ENCODE measurements around the gene DYSF. TPM values are rescaled to one million over a fixed set of nuclear protein-coding genes. Genes with fewer than 3 reads are reported as not detected.

DYSF gene
- total and polyA plus RNA-seq, 2 donors (not counting 3 experiments of a cell fraction or from before 2014, with no cell fraction given) = 50.9 to 152 TPM

DNA sequence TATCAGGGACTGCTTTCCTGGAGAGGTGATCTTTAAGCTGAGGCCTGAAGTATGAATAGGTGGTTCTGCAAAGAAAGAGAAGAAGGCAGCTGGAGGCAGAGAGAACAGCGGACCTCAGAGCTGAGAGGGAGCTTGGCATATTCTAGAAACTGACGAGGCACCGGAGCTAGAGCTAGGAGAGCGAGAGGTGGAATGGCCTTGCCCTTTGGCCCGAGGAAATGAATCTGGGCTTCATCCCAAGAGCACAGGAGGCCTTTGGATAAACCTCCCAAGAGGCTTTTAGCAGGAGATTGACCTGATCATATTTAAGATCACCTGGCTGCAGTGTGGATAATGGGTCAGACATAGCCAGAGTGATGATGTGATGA lies 7.9 kb downstream of the DYSF start:
- no peaks in the 10 kb centered on the region for H3K27me3 ChIP-seq (ENCODE audit: control insufficient read depth in 2 of 2, insufficient read depth in 2 of 2, low read length in 2 of 2)
- peak overlapping the region; percentile 3 for H3K27ac ChIP-seq (ENCODE audit: insufficient read depth, low read depth, low read length)
- H3K4me3 ChIP-seq (replicated peaks in 1 of 3; ENCODE audit: insufficient read depth in 1 of 3, low read depth in 1 of 3, low read length in 3 of 3) = no peak overlapping the region
- ChIA-PET POLR2A (interaction anchor here (1.0 to 1.5 kb wide), 3 partner anchors 37 to 51 kb away, joined by 3 to 7 read pairs (median 3); no protein-coding TSS in a partner anchor), CTCF (interaction anchor here (0.7 to 19.5 kb wide), 30 partner anchors 8 to 393 kb away, joined by 3 to 670 read pairs (median 6); partner anchors contain the start of genes DYSF, NAGK and ZNF638)
- H3K9me1 ChIP-seq (replicated peaks; ENCODE audit: control insufficient read depth, extremely low read depth, insufficient read depth, low read length) = no peaks in the 10 kb centered on the region
- no peaks in the 10 kb centered on the region for H3K36me3 ChIP-seq (ENCODE audit: control insufficient read depth in 2 of 2, extremely low read depth in 1 of 2, insufficient read depth in 2 of 2, low read length in 2 of 2)
- no TSS peak for BruUV-seq (replicated peaks)
- intact Hi-C loops (cut with micrococcal nuclease) (loop anchor here (1.0 kb wide), 1 partner anchor 49 kb away; no protein-coding TSS in a partner anchor), dilution Hi-C loops (cut with MboI; ENCODE audit: extremely low pct_ligation_motif_present, low sequenced_read_pairs) (no loop called here)
- DNase-seq (ENCODE audit: low read depth, low spot score) (no peak), FAIRE-seq (no peak)
- no peaks in the 10 kb centered on the region for H4K20me1 ChIP-seq (replicated peaks; ENCODE audit: control insufficient read depth, extremely low read depth, insufficient read depth, low read length)
- H3K9me3 ChIP-seq (replicated peaks; ENCODE audit: control insufficient read depth, insufficient read depth, low read length) = no peaks in the 10 kb centered on the region
- TF ChIP-seq MYC (IDR thresholded peaks at IDR 0.05; ENCODE audit: low read depth, low read length) (no peak), JUN (IDR thresholded peaks at IDR 0.05; ENCODE audit: borderline replicate concordance, insufficient read depth, insufficient read length, low read depth) (no peak), POLR2A (IDR thresholded peaks at IDR 0.05; ENCODE audit: low read depth, low read length) (no peak), FOS (IDR thresholded peaks at IDR 0.05; ENCODE audit: borderline replicate concordance, insufficient read depth, low read length) (no peak), POLR2AphosphoS5 (IDR thresholded peaks at IDR 0.05; ENCODE audit: insufficient read depth, low read depth, low read length) (no peak), GATA2 (IDR thresholded peaks at IDR 0.05; ENCODE audit: insufficient read depth, insufficient read length, low read depth, low read length) (no peak), EZH2 (IDR thresholded peaks at IDR 0.05; ENCODE audit: borderline replicate concordance, low read depth, low read length, severe bottlenecking) (no peak)
- TF ChIP-seq, protein P1, sequence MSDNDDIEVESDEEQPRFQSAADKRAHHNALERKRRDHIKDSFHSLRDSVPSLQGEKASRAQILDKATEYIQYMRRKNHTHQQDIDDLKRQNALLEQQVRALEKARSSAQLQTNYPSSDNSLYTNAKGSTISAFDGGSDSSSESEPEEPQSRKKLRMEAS (IDR thresholded peaks at IDR 0.05; ENCODE audit: insufficient read depth, insufficient read length) = no peak
- TF ChIP-seq, protein P2, sequence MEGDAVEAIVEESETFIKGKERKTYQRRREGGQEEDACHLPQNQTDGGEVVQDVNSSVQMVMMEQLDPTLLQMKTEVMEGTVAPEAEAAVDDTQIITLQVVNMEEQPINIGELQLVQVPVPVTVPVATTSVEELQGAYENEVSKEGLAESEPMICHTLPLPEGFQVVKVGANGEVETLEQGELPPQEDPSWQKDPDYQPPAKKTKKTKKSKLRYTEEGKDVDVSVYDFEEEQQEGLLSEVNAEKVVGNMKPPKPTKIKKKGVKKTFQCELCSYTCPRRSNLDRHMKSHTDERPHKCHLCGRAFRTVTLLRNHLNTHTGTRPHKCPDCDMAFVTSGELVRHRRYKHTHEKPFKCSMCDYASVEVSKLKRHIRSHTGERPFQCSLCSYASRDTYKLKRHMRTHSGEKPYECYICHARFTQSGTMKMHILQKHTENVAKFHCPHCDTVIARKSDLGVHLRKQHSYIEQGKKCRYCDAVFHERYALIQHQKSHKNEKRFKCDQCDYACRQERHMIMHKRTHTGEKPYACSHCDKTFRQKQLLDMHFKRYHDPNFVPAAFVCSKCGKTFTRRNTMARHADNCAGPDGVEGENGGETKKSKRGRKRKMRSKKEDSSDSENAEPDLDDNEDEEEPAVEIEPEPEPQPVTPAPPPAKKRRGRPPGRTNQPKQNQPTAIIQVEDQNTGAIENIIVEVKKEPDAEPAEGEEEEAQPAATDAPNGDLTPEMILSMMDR (IDR thresholded peaks at IDR 0.05; ENCODE audit: extremely low read depth in 1 of 2, insufficient read depth in 1 of 2, low read depth in 1 of 2, low read length in 2 of 2) = no peak
- H3K4me1 ChIP-seq (ENCODE audit: control insufficient read depth, extremely low read depth, insufficient read depth, low read length) = peaks cover 54% of the 10 kb centered on the region
- H3K9ac ChIP-seq (replicated peaks; ENCODE audit: extremely low read depth, insufficient read depth, low read length) = no peak overlapping the region
- H3K79me2 ChIP-seq (ENCODE audit: control insufficient read depth, insufficient read depth, low read length) = no peaks in the 10 kb centered on the region
- no peak overlapping the region for H3K4me2 ChIP-seq (ENCODE audit: insufficient read depth, low read length)
- peak overlapping the region; percentile 32 for H2AFZ ChIP-seq (ENCODE audit: low read depth, low read length)

Data from endothelial cell of umbilical vein (primary cell).